Measurements from ENCODE around the gene FBXO40. TPM values are rescaled to one million over a fixed set of nuclear protein-coding genes. Genes with fewer than 3 reads are reported as not detected.

FBXO40 gene
- total and polyA plus RNA-seq, 2 of the 8 experiments (the other 6 are each of a cell fraction or from before 2014, with no cell fraction given): 0.03 TPM; not detected in 1

- DNase-seq (ENCODE audit: low read depth in 1 of 2, low spot score in 2 of 2) (no peak), FAIRE-seq (no peak)
- H2BK15ac ChIP-seq (ENCODE audit: low read length): no peak overlapping the region
- no peak overlapping the region for H2AFZ ChIP-seq (ENCODE audit: low read length)
- WGBS, 2 experiments (ENCODE audit: extremely low coverage in 1 of 2, insufficient coverage in 1 of 2, insufficient read length in 1 of 2, insufficient replicate concordance in 2 of 2, low coverage in 1 of 2, low lambda C conversion rate in 2 of 2, missing lambda C conversion rate in 1 of 2): 57% methylated on average over 3 of the region's 3 CpGs; no CpG with 5 or more reads in 1 of the 2 experiments
- no peak overlapping the region for H3K27ac ChIP-seq (ENCODE audit: low read depth, low read length)
- no peak overlapping the region for H2BK20ac ChIP-seq (ENCODE audit: low read length)
- H3K23ac ChIP-seq (ENCODE audit: insufficient read length): no peak overlapping the region
- H3K36me3 ChIP-seq (ENCODE audit: control insufficient read depth in 2 of 4, insufficient read depth in 4 of 4, low read length in 3 of 4): no peaks in the 10 kb centered on the region
- no peak overlapping the region for H3K4ac ChIP-seq (replicated peaks; ENCODE audit: insufficient read length, low read depth, low read length)
- H3K79me1 ChIP-seq (ENCODE audit: low read depth, low read length): no peaks in the 10 kb centered on the region
- H4K91ac ChIP-seq (replicated peaks; ENCODE audit: insufficient read length, low read length): no peak overlapping the region
- H2BK5ac ChIP-seq (ENCODE audit: low read depth, low read length): no peak overlapping the region
- POLR2A ChIA-PET (ENCODE audit: partially characterized antibody): interaction anchor here (0.6 to 1.0 kb wide), 2 partner anchors 32 to 34 kb away, joined by 3 to 4 read pairs; partner anchors contain the start of gene FBXO40
- no peak overlapping the region for H2BK120ac ChIP-seq (replicated peaks; ENCODE audit: low read depth, low read length)
- no peak overlapping the region for H2BK12ac ChIP-seq (ENCODE audit: low read depth, low read length)
- H4K20me1 ChIP-seq (replicated peaks in 1 of 2; ENCODE audit: control insufficient read depth in 1 of 2, insufficient read depth in 2 of 2, low read length in 2 of 2): no peaks in the 10 kb centered on the region
- no peak overlapping the region for H4K8ac ChIP-seq (ENCODE audit: extremely low read depth, insufficient read depth, low read length)
- H3K79me2 ChIP-seq (ENCODE audit: control insufficient read depth in 1 of 2, insufficient read depth in 2 of 2, low read length in 2 of 2): no peaks in the 10 kb centered on the region
- no peak overlapping the region for H4K5ac ChIP-seq (ENCODE audit: insufficient read length, low read depth, low read length)
- no peak overlapping the region for H2AK5ac ChIP-seq (ENCODE audit: low read depth, low read length)
- CTCF ChIA-PET (ENCODE audit: partially characterized antibody): no interaction called here
- no peak for TF ChIP-seq CBX5 (IDR thresholded peaks at IDR 0.05; ENCODE audit: low read depth, low read length)
- TF ChIP-seq SRF (IDR thresholded peaks at IDR 0.05; ENCODE audit: low read depth, low read length): no peak
- TF ChIP-seq SP2 (IDR thresholded peaks at IDR 0.05; ENCODE audit: low read length): no peak
- no peak overlapping the region for H3K9ac ChIP-seq (replicated peaks in 1 of 4; ENCODE audit: extremely low read depth in 1 of 4, low read depth in 3 of 4, low read length in 3 of 4)
- H3K4me3 ChIP-seq (ENCODE audit: extremely low read depth in 1 of 4, insufficient read depth in 2 of 4, low read depth in 3 of 4, low read length in 4 of 4): no peak overlapping the region
- peaks cover 0 to 4% (median 0%) of the 10 kb centered on the region in 4 experiments; a peak in 2 of 7 replicates for H3K4me1 ChIP-seq (replicated peaks in 1 of 4; ENCODE audit: control insufficient read depth in 3 of 4, insufficient read depth in 4 of 4, low read length in 3 of 4)
- no peak overlapping the region for H3K14ac ChIP-seq (ENCODE audit: insufficient read length)
- no peak overlapping the region for H3K4me2 ChIP-seq (ENCODE audit: insufficient read depth in 1 of 2, low read depth in 2 of 2, low read length in 2 of 2)
- no peaks in the 10 kb centered on the region for H3K23me2 ChIP-seq (ENCODE audit: low read depth, low read length)
- no peak overlapping the region for H3K18ac ChIP-seq (ENCODE audit: extremely low read depth, low read length)
- no peaks in the 10 kb centered on the region for H3K9me3 ChIP-seq (ENCODE audit: insufficient read depth in 2 of 2, low read depth in 1 of 2, low read length in 1 of 2)
- no peaks in the 10 kb centered on the region for H3K27me3 ChIP-seq (replicated peaks in 1 of 4; ENCODE audit: control insufficient read depth in 3 of 4, extremely low read depth in 1 of 4, insufficient read depth in 3 of 4, low read length in 3 of 4)
- no peak overlapping the region for H3K56ac ChIP-seq (replicated peaks; ENCODE audit: insufficient read length, low read depth, low read length)
Observed at GRCh38 chr3:121627622-121628021, 34.4 kb downstream of the FBXO40 start.
